HG03060 (cell line): Measurements from ENCODE around the gene MTM1.

Experiments used
- ATAC-seq: cut with Tn5 transposase; IDR thresholded peaks from one replicate; pipeline ENCODE4 v1.9.1; 2021; ENCODE audit warnings: low read depth, moderate number of reproducible peaks; ENCODE audit not compliant: unreplicated experiment

The MTM1 gene

DNA sequence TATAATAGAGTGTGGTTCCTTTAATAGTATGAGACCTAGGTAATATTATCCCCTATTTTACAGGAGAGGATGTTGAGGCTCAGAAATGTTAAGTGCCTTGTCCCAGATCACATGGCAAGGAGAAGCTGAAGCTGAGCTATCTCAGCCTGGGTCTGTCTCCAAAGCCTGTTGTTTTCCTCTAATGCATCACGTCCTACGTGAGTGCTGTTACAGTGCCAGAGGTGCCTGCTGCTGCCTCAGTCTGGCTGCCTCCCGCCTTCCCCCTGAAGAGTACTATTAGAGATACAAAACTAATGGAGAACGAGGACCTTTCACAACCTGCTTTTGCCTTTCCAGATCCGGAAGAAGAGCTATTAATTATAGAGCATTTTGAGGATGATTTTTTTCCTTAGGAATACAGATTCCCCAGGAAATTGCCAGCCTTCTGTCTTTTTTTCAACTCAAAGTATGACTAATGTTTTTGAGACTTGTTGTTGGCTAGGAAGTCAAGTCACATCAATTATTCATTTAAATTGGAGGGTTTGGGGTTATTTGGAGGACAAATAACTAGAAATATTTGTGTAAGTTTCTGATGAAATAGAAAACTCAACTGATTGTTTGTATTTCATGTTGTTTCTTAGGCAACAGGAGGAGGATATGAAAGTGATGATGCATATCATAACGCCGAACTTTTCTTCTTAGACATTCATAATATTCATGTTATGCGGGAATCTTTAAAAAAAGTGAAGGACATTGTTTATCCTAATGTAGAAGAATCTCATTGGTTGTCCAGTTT, 80.9 kb downstream of the MTM1 start:
- no peak for ATAC-seq

DNA sequence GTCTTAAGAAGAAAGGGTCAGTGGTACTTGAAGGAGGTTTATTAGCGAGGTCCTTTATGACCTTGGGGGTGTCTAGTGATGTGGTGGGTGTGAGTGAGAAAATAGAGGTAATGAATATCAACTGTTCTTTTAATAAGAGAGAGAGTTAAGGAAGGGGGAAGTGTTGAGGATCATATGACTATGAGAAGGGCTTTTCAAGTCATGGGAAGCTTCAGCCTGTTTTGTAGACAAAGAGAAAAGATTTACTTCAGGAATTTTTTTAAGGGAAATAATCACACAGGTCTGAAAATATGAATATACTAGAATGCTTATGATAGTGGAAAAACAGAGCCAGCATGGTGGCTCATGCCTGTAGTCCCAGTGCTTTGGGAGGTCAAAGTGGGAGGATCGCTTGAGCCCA, 83.5 kb downstream of the MTM1 start:
- no peak for ATAC-seq

DNA sequence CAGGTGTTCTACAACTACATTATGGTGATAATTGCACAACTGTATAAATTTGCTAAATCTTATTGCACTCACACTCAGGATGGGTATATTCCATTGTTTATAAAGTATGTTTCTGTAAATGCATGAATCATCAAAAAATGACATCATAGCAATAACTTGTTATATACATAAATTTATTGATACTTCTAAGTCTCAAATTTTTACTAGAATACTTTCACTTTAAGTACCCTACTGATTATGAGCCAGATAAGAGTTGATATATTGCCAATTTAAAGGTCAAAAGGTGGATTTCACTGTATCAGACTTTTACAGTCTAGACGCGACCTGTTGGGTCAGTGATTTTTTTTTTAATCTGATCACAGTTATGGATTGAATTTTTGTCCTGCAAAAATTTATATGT, 87.4 kb downstream of the MTM1 start:
- ATAC-seq = no peak

DNA sequence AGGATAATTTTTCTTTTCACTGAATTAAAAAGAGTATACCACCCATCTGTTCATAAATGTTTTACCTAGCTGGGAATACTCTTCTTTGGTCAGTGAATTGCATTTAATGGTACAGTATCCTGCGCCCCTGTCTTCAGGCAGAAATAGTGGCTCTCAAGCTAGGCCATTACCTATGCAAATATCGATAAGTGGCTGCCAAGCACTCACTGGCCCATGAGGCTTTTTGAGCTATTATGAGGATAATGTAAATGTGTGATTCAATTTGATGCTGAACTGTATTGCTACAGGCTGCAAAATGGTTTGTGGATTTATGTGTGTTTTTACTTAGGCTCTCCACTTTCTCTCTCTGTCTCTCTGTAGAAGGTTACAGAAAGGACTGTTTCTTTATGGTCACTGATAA, 94.7 kb downstream of the MTM1 start:
- ATAC-seq = no peak

DNA sequence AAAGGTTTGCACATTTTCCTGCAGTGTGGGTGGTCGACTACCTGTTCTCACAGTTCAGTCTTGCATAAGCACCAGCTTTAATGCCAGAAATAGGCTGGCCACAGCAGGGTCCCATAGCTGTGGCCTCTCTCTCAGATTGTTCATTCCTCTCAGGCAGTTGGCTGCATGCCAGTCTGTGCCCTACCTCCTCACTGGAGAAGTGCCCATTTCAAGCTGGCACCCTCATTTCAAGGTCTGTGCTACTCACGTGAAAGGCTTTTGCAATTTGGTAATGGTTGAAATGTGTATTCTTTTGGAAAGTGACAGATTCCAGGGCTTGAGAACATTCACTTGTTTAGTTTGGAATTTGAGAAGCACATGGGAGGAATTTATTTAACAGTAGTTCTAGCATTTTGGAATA, 95.9 kb downstream of the MTM1 start:
- ATAC-seq = no peak

DNA sequence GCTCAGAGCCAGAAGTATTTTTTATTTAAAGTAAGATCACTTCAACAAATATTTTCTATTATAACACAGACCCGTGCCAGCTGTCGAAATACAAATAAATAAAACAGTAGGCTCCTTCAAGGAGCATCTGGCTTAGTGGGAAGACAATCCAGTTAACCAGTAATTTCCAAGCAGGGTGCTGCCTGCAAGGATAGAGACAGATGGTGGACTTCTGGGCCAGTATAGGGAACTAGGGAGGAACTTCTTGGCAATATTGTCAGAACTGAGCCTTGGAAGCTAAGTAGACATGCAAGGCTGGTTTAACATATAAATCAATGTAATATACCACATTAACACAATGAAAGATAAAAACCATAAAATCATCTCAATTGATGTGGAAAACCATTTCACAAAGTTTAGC, 107.8 kb downstream of the MTM1 start:
- ATAC-seq = no peak

DNA sequence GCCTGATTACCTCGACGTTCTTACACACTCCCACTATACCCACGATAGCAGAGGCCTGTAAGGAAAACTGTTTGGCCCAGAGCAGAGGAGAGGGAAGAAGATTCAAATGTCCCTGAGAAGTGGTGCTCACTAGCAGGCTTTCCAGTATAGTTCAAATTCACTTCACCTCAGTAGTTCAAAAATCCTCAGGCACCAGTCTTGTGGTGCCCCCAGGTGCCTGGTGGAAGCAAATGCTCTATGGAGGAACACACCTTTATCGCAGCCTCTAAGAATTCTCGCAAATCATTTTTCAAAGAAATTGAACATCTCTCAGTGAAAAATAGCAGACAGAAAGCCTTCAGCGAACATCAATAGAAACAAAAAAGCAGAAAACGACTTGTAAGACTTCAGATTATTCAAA, 112.6 kb downstream of the MTM1 start:
- no peak for ATAC-seq

DNA sequence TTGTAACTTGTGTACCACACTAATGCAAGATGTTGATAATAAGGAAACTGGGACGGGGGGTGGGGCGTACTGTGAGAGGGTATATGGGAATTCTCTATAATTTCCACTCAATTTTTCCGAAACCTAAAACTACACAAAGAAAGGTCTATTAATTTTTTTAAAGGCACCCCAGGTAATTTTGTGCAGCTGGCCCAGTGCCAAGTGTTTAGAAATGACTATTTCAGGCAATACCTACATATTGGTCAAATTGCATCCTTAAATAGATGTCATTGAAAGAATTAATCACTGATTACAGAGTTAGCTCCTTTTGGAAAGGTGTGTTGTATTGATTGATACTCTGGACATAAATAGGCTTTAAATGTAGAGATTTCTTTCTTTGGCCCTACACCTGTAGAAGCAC, 114.7 kb downstream of the MTM1 start:
- ATAC-seq = no peak

DNA sequence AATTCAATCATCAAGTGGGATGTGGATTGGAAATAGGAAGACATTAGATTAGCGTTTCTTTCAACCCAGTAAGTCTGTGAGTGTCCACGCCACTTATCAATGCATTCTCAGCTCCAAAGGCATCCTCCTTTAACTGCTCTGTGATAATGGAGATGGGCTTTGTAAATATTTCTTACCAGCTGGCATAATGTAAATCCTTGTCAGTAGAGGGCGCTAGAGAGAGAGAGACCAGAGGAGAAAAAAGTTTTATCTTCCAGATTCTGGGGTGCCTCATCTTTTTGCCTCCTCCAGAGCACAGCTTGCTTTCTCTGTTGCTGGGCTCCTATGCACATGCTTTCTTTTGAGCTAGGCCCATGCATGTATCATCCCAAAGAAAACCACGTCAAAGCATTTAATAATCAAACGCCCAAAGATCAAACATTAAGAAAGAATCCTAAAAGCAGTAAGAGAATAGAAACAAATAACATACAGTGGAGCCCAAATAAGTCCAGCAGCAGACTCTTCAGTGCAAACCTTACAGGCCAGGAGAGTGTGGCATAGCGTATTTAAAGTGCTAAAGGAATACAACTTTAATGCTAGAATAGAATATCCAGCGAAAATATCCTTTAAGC, 115.2 kb downstream of the MTM1 start:
- ATAC-seq = no peak

DNA sequence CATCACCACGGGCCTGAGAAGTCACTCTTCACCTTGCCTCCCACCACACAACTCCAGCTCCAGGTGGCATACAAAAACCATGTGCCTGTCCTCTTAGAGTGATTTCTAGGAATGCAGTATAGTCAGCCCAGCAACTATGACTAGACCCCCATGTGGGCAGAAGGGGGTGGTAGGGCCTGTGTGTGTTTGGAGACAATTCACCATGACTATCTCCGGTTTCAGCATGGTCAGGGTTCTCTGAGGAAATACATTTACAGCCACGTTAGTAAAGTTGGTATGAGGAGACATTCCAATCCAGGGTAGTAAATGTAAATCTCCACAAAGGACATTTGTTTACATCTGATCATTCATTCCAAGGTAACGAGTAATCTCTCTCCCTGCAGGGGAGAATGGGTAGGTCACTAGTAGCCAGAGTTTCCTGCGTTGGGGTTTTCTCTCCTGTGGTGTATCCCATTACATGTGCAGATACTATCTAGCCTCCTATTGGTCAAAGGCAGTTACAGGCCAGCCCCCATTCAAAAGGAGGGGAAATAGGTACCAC, 120.6 kb downstream of the MTM1 start:
- ATAC-seq = no peak

DNA sequence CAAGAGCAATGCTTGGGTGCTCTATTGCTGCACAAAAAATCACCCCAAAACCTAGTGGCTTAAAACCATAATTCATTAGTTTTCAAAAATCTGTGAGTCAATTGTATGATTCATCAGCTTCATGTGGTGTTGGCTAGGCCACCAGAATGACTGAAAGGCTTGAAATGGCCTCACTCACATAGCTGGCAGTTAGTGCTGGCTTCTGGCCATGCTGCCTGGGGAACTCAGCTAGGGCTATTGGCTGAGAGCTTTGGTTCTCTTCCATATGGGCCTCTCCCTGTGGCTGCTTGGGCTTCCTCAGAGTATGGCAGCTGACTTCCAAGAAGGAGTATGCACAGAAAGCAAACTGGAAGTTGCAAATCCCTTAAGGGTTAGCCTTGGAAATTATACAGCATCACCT, 121.7 kb downstream of the MTM1 start:
- ATAC-seq = no peak

DNA sequence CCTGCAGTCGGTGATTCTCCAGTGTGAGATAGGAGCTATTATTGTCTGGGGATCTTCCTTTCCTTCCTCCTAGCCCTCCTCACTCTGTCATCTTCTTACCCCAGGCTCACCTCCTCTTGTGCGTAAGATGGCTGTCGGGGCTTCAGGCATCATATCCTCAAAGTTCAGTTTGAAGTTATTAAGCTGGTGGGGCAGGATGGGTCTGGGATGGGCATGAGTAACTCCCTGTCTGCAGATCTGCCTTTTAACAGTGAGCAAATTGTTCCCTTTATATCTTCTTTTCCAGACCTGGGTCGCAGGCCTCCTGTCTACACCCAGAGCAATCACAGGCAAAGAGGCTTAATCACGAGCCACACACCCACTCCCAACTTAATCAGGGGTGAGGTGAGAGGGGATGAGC, 123.9 kb downstream of the MTM1 start:
- no peak for ATAC-seq

DNA sequence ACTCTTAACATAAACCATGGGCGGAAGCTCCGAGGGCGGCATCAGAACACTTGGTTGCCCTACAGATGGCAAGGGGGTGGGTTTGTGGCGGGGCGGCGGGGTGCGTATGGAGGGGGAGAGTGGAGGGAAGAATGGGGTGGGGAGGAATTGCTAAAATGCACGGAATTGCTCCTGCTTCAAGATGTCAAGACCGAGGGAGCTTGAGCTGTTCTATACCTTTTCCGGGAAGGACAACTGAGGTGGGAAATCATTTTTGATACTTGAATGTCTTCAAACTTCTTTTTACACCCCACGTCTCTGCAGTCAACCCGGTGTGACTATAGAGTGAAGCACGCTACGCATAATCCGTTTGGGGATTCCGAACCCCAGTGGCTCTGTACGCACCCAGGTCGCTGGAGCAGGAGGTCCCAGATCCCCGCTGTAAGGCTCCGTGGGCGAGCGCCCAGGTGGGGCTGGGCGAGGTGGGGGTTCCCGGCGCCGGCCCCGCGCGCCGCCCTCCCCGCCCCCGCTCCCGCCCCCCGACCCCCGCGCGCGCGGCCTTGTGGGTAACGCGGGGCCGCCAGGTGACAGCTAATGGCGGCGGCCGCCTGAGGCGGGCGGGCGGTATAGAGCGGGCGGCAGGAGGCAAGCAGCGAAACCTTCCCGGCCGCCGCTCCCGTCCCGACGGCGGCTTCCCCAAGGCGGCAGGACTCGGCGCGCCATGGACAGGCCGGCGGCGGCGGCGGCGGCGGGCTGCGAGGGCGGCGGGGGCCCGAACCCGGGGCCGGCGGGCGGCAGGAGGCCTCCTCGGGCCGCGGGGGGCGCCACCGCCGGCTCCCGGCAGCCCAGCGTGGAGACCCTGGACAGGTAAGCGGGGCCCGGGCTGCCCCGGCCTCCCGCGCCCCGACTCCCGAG, 124.7 kb downstream of the MTM1 start, which contains the start of gene MTMR1:
Gene MTMR1, plus strand, starts transcription at position 566 of the 894 bp plus-strand sequence. Its CDS starts 135 bp downstream, at position 701.
- no peak for ATAC-seq

DNA sequence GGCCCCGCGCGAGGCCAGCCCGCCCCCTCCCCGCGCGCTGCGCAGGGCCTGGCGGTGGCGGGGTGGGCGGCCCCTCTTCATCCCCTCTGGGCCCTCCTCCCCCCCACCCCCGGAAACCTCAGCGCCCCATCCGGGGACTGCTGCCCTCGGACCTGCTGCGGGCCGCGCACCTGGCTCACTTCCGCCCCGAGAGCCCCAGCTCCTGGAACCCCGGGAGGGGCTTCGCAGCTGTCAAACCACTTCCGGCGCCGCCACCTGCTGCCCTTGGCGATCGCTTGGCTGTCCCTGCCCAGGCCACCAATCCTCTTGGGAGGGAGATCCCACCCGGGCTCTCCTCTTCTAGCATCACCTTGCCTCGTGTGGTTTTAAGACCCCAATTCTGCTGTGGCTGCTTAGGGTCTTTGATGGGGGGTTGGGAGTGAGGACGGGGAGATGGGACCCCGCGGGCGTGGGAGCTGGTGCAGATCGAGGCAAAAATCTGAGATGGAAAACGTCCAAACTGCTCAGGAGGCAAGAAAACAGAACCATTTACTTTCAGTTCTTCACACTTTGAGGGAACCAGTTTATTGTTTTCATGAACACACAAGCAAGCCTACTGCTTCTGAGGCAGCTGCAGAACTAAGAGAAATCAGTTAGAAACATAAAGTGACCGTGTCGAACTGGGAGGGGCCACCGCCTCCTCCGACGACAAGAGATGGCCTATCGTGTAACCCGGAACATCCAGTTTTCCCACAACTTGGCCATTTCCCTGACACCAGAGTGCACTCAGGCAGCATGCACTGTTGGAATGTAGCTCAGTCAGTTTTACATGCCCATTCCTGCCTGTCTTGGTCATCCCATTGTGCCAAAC, 125.5 kb downstream of the MTM1 start:
- peak; percentile 54 for ATAC-seq

DNA sequence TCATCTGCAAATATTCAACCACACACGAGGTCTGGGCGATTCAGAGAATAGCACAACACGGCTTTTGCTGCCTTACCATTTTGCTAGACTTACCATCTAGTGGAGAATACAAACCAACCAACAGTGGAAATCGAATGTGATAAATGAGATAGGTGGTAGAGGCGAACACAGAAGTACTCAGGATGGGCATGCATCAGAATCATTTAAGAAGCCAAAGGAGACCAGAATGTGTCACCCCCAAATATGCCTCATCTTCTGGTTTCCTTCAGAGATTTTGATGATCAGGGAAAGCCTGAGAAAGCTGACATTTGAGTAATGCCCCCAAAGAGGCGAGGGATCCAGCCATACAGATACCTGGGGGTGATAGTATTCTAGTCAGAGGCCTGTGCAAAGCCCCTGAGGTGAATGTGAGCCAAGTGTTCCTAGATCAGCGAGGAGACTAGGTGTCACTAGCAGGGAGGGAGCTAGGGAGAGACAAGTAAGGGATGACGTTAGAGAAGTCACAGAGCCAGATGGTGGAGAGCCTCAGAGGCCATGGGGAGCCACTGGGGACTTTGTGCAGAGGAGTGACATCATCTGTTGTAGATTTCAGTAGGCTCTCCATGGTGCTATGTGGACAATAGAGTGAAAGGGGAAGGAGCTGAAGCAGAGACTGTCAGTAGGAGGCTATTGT, 126.5 kb downstream of the MTM1 start:
- no peak for ATAC-seq

DNA sequence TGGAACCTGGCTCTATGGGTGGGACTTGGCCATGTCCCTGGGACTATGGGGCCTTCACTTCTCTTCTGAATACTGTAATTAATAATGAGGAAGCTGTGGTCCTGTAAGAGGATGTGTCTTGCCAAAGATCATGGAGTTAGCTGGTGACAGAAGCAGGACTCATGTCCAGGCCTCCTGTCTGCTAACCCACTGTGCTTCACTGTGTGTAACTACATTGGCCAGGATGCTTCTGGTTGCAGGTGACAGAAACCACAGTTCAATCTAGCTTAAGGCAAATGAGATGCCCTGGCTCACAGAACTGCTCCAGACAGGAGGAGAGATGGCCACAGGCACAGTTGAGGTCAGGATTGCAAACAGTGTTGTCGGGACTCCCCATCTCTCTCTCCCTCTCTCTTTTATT, 127.9 kb downstream of the MTM1 start:
- ATAC-seq = no peak

DNA sequence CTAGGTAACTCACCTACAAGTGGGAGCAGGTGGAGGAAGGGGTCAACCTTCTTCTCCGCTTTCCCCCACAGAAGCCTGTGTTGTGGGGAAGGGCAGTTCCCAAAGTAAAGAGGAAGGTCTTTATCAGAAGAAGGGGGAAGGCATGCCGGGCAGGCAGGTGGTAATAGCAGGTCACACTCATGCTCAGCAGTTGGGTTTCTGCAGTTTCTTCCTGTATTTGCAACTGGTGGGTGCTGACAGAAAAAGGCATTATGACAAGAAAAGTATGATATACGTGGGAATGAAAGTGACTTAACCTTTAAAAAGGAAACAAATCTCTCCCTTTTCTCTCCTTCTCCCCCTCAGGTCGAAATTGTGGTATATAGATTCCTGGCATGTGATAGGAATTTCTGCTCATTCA, 128.4 kb downstream of the MTM1 start:
- no peak for ATAC-seq

DNA sequence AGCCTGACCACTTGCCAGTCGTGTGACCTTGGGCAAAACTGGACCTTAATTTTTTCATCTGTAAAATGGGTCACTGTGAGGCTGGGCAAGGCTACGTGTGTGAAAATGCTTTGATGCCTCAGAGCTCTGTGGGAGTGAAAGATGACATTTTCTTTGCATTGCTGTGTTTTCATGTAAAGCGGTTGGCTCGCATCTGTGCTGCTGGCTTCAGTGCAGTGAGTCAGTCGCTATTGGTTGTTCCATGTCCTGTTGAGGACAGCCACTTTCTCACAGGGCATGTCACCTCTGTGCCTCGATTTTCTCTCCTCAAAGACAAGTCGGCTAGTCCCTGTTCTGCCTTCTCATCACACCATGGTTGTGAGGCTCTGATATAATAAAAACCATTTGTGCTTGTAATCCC, 129.2 kb downstream of the MTM1 start:
- ATAC-seq = no peak

DNA sequence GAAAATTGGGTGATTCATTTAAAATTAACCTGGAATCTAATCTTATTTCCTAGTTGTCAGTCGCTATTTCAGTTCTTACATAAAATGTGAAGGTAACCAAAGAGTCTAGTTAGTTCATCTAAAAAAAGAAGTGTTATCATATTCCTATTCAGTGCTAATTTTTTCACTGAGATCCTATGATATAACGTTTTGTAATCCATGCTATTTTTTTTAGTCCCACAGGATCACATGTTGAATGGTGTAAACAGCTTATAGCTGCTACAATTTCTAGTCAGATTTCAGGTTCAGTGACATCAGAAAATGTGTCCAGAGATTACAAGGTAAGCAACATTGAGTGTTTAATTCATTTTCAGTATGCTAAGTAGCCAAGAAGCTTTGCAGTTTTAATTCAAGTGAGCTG, 130.6 kb downstream of the MTM1 start:
- ATAC-seq = no peak

DNA sequence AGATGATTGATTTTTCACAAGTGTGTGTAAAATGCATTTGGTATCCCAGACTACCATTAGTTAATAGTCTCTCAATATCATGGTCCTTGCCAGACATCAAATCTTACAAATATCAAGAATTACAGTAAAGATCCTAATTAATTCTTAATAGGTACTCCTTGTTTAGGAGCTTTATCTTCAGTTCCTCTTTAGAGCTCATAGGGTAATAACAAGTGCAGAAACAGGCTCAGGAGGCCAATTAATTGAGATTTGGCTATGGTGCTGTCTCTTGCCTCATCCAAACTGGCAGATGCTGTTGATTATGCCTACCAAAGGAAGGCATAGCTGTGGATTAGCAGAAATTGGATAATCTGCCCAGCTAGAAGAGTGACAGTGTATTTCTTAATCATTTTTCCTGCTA, 131.7 kb downstream of the MTM1 start:
- ATAC-seq = no peak
